ENCODE data around the gene SEC14L3. TPM values are rescaled to one million over a fixed set of nuclear protein-coding genes. Genes with fewer than 3 reads are reported as not detected.

Gene SEC14L3
- total and polyA plus RNA-seq, 2 of the 13 experiments (the other 11 are each of a cell fraction or from before 2014, with no cell fraction given): not detected

GRCh38 chr22:30421695-30422480 is 49.9 kb downstream of the SEC14L3 start (continued):
- TF ChIP-seq ZNF574 (CRISPR knock-in tag; IDR thresholded peaks at IDR 0.05) (no peak), WIZ (CRISPR knock-in tag; IDR thresholded peaks at IDR 0.05) (no peak), ZFP90 (CRISPR knock-in tag; IDR thresholded peaks at IDR 0.05; ENCODE audit: borderline replicate concordance) (no peak), TBP (CRISPR knock-in tag; IDR thresholded peaks at IDR 0.05) (no peak), MNT (IDR thresholded peaks at IDR 0.05) (no peak), ZNF552 (CRISPR knock-in tag; IDR thresholded peaks at IDR 0.05; ENCODE audit: borderline replicate concordance) (no peak), TP53 (CRISPR knock-in tag; conservative IDR thresholded peaks at IDR 0.05) (no peak), TEF (CRISPR knock-in tag; IDR thresholded peaks at IDR 0.05) (no peak), MXD4 (CRISPR knock-in tag; IDR thresholded peaks at IDR 0.05) (0 out of 2 replicates have a peak, but pooled peaks have one; percentile 43), RARA (CRISPR knock-in tag; IDR thresholded peaks at IDR 0.05) (no peak), XRCC5 (optimal IDR thresholded peaks at IDR 0.05; ENCODE audit: low read length) (no peak), ZNF24 (IDR thresholded peaks at IDR 0.05) (no peak), ZNF451 (CRISPR knock-in tag; IDR thresholded peaks at IDR 0.05) (no peak), CHCHD3 (CRISPR knock-in tag; IDR thresholded peaks at IDR 0.05) (no peak), ZNF44 (CRISPR knock-in tag; IDR thresholded peaks at IDR 0.05) (no peak), ZNF770 (CRISPR knock-in tag; IDR thresholded peaks at IDR 0.05) (no peak), ZNF136 (CRISPR knock-in tag; IDR thresholded peaks at IDR 0.05; ENCODE audit: low read depth) (no peak), GATAD2A (CRISPR knock-in tag; IDR thresholded peaks at IDR 0.05) (peak; percentile 60), ZNF878 (CRISPR knock-in tag; IDR thresholded peaks at IDR 0.05) (no peak), ZSCAN30 (CRISPR knock-in tag; IDR thresholded peaks at IDR 0.05) (no peak), ARNTL (CRISPR knock-in tag; IDR thresholded peaks at IDR 0.05) (no peak), SMYD3 (CRISPR knock-in tag; IDR thresholded peaks at IDR 0.05) (no peak), ZSCAN20 (CRISPR knock-in tag; IDR thresholded peaks at IDR 0.05; ENCODE audit: borderline replicate concordance) (no peak), GPN1 (CRISPR knock-in tag; IDR thresholded peaks at IDR 0.05; ENCODE audit: borderline replicate concordance) (no peak), ATRX (CRISPR knock-in tag; IDR thresholded peaks at IDR 0.05; ENCODE audit: borderline replicate concordance) (no peak)

Data from HepG2 (cell line).